ENCODE results near the gene PGS1.

GRCh38 chr17:78358538-78359320, 19.7 kb upstream of the PGS1 start:
- no peak for TF ChIP-seq POLR2AphosphoS5 (IDR thresholded peaks at IDR 0.05)
- TF ChIP-seq CTCF (IDR thresholded peaks at IDR 0.05) = no peak
- TF ChIP-seq POLR2A (IDR thresholded peaks at IDR 0.05) = no peak
